ENCODE measurements around the gene SSBP2. TPM values are rescaled to one million over a fixed set of nuclear protein-coding genes. Genes with fewer than 3 reads are reported as not detected.

SSBP2 gene
- total RNA-seq, 4 donors from 2014 or later = 54.1 to 136 (median 69.8) TPM

DNA sequence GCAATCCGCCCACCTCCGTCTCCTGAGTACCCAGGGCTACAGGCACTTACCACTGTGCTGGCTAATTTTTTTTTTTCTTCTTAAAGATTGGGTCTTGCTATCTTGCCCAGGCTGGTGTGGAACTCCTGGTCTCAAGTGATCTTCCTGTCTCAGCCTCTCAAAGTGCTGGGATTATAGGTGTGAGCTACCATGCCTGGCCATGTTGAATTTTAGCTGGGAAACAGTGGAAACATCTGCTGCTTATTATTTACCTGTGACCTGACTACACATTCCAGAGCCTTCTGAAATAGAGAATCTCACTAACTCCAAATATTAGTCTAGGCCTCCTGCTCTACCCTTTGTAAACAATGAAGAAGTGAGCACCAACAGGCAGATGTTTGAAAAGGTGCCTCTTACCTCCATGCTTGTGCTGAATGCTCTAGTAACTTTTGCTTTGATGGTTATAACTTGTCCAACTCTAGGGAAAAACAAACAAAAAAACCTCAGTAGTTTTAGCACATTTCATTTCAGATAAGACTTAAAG is 379.5 kb downstream of the SSBP2 start:
- TF ChIP-seq EP300 (IDR thresholded peaks at IDR 0.05) (no peak), POLR2AphosphoS5 (IDR thresholded peaks at IDR 0.05) (no peak), POLR2A (IDR thresholded peaks at IDR 0.05) (no peak)
- TF ChIP-seq, protein P1, sequence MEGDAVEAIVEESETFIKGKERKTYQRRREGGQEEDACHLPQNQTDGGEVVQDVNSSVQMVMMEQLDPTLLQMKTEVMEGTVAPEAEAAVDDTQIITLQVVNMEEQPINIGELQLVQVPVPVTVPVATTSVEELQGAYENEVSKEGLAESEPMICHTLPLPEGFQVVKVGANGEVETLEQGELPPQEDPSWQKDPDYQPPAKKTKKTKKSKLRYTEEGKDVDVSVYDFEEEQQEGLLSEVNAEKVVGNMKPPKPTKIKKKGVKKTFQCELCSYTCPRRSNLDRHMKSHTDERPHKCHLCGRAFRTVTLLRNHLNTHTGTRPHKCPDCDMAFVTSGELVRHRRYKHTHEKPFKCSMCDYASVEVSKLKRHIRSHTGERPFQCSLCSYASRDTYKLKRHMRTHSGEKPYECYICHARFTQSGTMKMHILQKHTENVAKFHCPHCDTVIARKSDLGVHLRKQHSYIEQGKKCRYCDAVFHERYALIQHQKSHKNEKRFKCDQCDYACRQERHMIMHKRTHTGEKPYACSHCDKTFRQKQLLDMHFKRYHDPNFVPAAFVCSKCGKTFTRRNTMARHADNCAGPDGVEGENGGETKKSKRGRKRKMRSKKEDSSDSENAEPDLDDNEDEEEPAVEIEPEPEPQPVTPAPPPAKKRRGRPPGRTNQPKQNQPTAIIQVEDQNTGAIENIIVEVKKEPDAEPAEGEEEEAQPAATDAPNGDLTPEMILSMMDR (IDR thresholded peaks at IDR 0.05) = no peak
- H3K27ac ChIP-seq = no peak overlapping the region
- H3K4me1 ChIP-seq = no peaks in the 10 kb centered on the region
- no peaks in the 10 kb centered on the region for H3K27me3 ChIP-seq
- H3K9me3 ChIP-seq = no peaks in the 10 kb centered on the region
- H3K4me3 ChIP-seq = no peak overlapping the region
- WGBS = 93% methylated on average over 2 of the region's 2 CpGs
- no peak for DNase-seq (ENCODE audit: low spot score in 2 of 2)
- H3K36me3 ChIP-seq = no peaks in the 10 kb centered on the region

- H3K4me3 ChIP-seq = no peak overlapping the region
- no peak for TF ChIP-seq EP300 (IDR thresholded peaks at IDR 0.05)
- TF ChIP-seq, protein P1 (IDR thresholded peaks at IDR 0.05) = no peak
- no peak for TF ChIP-seq POLR2AphosphoS5 (IDR thresholded peaks at IDR 0.05)
- no peak for TF ChIP-seq POLR2A (IDR thresholded peaks at IDR 0.05)
- DNase-seq (ENCODE audit: low spot score in 2 of 2) = no peak
- H3K36me3 ChIP-seq = no peaks in the 10 kb centered on the region
- H3K27me3 ChIP-seq = no peaks in the 10 kb centered on the region
- no peaks in the 10 kb centered on the region for H3K4me1 ChIP-seq
- H3K27ac ChIP-seq = no peak overlapping the region
- no peaks in the 10 kb centered on the region for H3K9me3 ChIP-seq
Observed at GRCh38 chr5:81370912-81371311, 380.0 kb downstream of the SSBP2 start.

GRCh38 chr5:81365541-81365940 is 385.4 kb downstream of the SSBP2 start:
- 87% methylated on average over 5 of the region's 5 CpGs for WGBS
- H3K36me3 ChIP-seq = no peaks in the 10 kb centered on the region
- no peak overlapping the region for H3K4me3 ChIP-seq
- H3K9me3 ChIP-seq = no peaks in the 10 kb centered on the region
- no peaks in the 10 kb centered on the region for H3K27me3 ChIP-seq
- H3K4me1 ChIP-seq = no peaks in the 10 kb centered on the region
- H3K27ac ChIP-seq = no peak overlapping the region
- DNase-seq (ENCODE audit: low spot score in 2 of 2) = no peak
- TF ChIP-seq EP300 (IDR thresholded peaks at IDR 0.05) = no peak
- TF ChIP-seq, protein P1 (IDR thresholded peaks at IDR 0.05) = no peak
- no peak for TF ChIP-seq POLR2AphosphoS5 (IDR thresholded peaks at IDR 0.05)

- TF ChIP-seq, protein P1 (IDR thresholded peaks at IDR 0.05) = no peak
- TF ChIP-seq EP300 (IDR thresholded peaks at IDR 0.05) (no peak), POLR2AphosphoS5 (IDR thresholded peaks at IDR 0.05) (no peak), POLR2A (IDR thresholded peaks at IDR 0.05) (no peak)
- H3K4me3 ChIP-seq = no peak overlapping the region
- no peaks in the 10 kb centered on the region for H3K4me1 ChIP-seq
- no peaks in the 10 kb centered on the region for H3K36me3 ChIP-seq
- no peak overlapping the region for H3K27ac ChIP-seq
- no peaks in the 10 kb centered on the region for H3K9me3 ChIP-seq
- DNase-seq (ENCODE audit: low spot score in 2 of 2) = no peak
- WGBS = 42% methylated on average over 4 of the region's 4 CpGs
- no peaks in the 10 kb centered on the region for H3K27me3 ChIP-seq
Observed at GRCh38 chr5:81363093-81363871, 387.6 kb downstream of the SSBP2 start.

Other genes starting within 250 kb of the SSBP2 start
- gene ATG10, start 220.9 kb upstream of the SSBP2 start, total RNA-seq = 10 to 100 TPM in 1 of 4 donors, 1 to 10 TPM in 3; 5.6 to 10.7 (median 8.3) TPM

Measured in suprapubic skin (tissue), 4 donors.